Fibroblast of lung (primary cell): ENCODE data around the gene EIF2S3. TPM values are rescaled to one million over a fixed set of nuclear protein-coding genes. Genes with fewer than 3 reads are reported as not detected.

ENCODE experiments used
- DNase-seq, 2 donors: peaks; one replicate each; pipeline versions ENCODE4 v3.0.0 to v3.0.0-alpha.2; 2010; ENCODE audit warnings: low read depth in 2 of 2
- H2AFZ ChIP-seq: 2 replicates; pipeline ENCODE4 v1.5.1; 2012; ENCODE audit warnings: low read length, control low read depth, inconsistent platforms
- H3K27ac ChIP-seq: 2 replicates; pipeline ENCODE4 v1.5.1; 2011; ENCODE audit warnings: low read length, control low read depth; ENCODE audit not compliant: insufficient read depth
- H3K27me3 ChIP-seq: 2 replicates; pipeline ENCODE4 v1.5.1; 2011; ENCODE audit warnings: mild to moderate bottlenecking, low read length; ENCODE audit not compliant: control insufficient read depth, insufficient read depth
- H3K36me3 ChIP-seq: 2 replicates; pipeline ENCODE4 v1.5.1; 2011; ENCODE audit warnings: low read length; ENCODE audit not compliant: control insufficient read depth, insufficient read depth
- H3K4me1 ChIP-seq: 2 replicates; pipeline ENCODE4 v1.5.1; 2011; ENCODE audit warnings: low read length; ENCODE audit not compliant: control insufficient read depth, insufficient read depth; ENCODE audit errors: extremely low read depth
- H3K4me2 ChIP-seq: 2 replicates; pipeline ENCODE4 v1.5.1; 2011; ENCODE audit warnings: low read length, control low read depth; ENCODE audit not compliant: insufficient read depth; ENCODE audit errors: extremely low read depth
- H3K4me3 ChIP-seq, 4 experiments: fragments of 200-600 bp in 1 of 4; sonication (generic) in 1 of 4; replicated peaks in 1 of 4; 2 replicates each; pipeline ENCODE4 v1.5.1; 2011 to 2016; ENCODE audit warnings: low read length in 4 of 4, low read depth in 3 of 4, mild to moderate bottlenecking in 3 of 4, control low read depth in 2 of 4, inconsistent platforms in 1 of 4, mixed read lengths in 1 of 4; ENCODE audit not compliant: insufficient read depth in 1 of 4; ENCODE audit errors: control extremely low read depth in 1 of 4
- H3K79me2 ChIP-seq: 2 replicates; pipeline ENCODE4 v1.5.1; 2012; ENCODE audit warnings: mild to moderate bottlenecking, low read length, inconsistent platforms; ENCODE audit not compliant: control insufficient read depth, insufficient read depth
- H3K9ac ChIP-seq: 2 replicates; pipeline ENCODE4 v1.5.1; 2011; ENCODE audit warnings: mild to moderate bottlenecking, low read length, control low read depth; ENCODE audit not compliant: insufficient read depth
- H3K9me3 ChIP-seq: 2 replicates; pipeline ENCODE4 v1.5.1; 2012; ENCODE audit warnings: low read depth, low read length; ENCODE audit not compliant: control insufficient read depth, insufficient read depth
- H4K20me1 ChIP-seq: 2 replicates; pipeline ENCODE4 v1.5.1; 2011; ENCODE audit warnings: low read length; ENCODE audit not compliant: control insufficient read depth, insufficient read depth; ENCODE audit errors: extremely low read depth
- EZH2 ChIP-seq: IDR thresholded peaks from 2 replicates; pipeline ENCODE4 v1.5.1; 2012; ENCODE audit warnings: low read length, control low read depth, mild to moderate bottlenecking; ENCODE audit errors: missing control alignments
- polyA plus RNA-seq, 2 donors: library from polyadenylated mRNA; depleted of rRNA in 1 of 2; stranded (reverse) in 1 of 2; unstranded in 1 of 2; fragments of >200 nt; gene quantifications; 2 replicates each; pipeline ENCODE4 v1.2.1, GENCODE V29; 2011 to 2012; ENCODE audit warnings: missing spikeins in 1 of 2
- total RNA-seq: library from RNA; depleted of rRNA; stranded (reverse); fragments of >200 nt; gene quantifications from 2 replicates; pipeline ENCODE4 v1.2.1, GENCODE V29; 2014
- TF ChIP-seq, protein P1 (sequence below), 2 donors: IDR thresholded peaks in 1 of 2; conservative IDR thresholded peaks in 1 of 2; 1 replicate in 1 of 2; 2 replicates in 1 of 2; pipeline ENCODE4 v1.5.1; 2011 to 2012; ENCODE audit warnings: low read length in 2 of 2, control low read depth in 1 of 2, inconsistent platforms in 1 of 2, low read depth in 1 of 2, mild to moderate bottlenecking in 1 of 2

The EIF2S3 gene
- total and polyA plus RNA-seq, 2 donors (not counting 1 experiment from before 2014, with no cell fraction given) = 81.2 to 275 TPM

DNA sequence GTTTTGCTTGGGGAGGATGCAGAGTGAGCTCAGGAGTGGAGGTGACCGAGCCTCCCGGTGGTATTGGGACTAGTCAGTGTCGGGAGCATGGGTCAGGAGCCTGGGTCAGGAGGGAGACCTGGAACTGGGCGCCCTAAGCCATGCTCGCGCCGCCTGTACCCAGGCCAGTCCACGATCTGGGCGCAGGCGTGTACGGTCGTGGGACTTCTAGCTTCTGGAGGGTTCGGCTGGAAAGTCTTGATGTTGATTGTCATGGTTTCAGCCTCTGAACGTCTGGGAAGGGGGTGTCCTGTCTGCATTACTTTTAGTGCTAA is 244 bp downstream of the EIF2S3 start:
- H3K9me3 ChIP-seq = no peaks in the 10 kb centered on the region
- H3K4me3 ChIP-seq = no peak overlapping the region
- no peaks in the 10 kb centered on the region for H4K20me1 ChIP-seq
- peaks cover 5% of the 10 kb centered on the region for H3K36me3 ChIP-seq
- peak overlapping the region; percentile 98 for H2AFZ ChIP-seq
- H3K27ac ChIP-seq = peak overlapping the region; percentile 97
- peak overlapping the region; percentile 96 for H3K9ac ChIP-seq
- peaks cover 2% of the 10 kb centered on the region for H3K4me1 ChIP-seq
- peaks cover 13% of the 10 kb centered on the region for H3K79me2 ChIP-seq
- TF ChIP-seq, protein P1, sequence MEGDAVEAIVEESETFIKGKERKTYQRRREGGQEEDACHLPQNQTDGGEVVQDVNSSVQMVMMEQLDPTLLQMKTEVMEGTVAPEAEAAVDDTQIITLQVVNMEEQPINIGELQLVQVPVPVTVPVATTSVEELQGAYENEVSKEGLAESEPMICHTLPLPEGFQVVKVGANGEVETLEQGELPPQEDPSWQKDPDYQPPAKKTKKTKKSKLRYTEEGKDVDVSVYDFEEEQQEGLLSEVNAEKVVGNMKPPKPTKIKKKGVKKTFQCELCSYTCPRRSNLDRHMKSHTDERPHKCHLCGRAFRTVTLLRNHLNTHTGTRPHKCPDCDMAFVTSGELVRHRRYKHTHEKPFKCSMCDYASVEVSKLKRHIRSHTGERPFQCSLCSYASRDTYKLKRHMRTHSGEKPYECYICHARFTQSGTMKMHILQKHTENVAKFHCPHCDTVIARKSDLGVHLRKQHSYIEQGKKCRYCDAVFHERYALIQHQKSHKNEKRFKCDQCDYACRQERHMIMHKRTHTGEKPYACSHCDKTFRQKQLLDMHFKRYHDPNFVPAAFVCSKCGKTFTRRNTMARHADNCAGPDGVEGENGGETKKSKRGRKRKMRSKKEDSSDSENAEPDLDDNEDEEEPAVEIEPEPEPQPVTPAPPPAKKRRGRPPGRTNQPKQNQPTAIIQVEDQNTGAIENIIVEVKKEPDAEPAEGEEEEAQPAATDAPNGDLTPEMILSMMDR (conservative IDR thresholded peaks at IDR 0.05 in 1 of 2, IDR thresholded peaks at IDR 0.05 in 1 of 2; ENCODE audit: low read depth in 1 of 2, low read length in 2 of 2) = no peak
- no peak for TF ChIP-seq EZH2
- H3K4me2 ChIP-seq = no peak overlapping the region
- no peaks in the 10 kb centered on the region for H3K27me3 ChIP-seq
- peak in 1 of 2 donors; percentile 2 for DNase-seq

DNA sequence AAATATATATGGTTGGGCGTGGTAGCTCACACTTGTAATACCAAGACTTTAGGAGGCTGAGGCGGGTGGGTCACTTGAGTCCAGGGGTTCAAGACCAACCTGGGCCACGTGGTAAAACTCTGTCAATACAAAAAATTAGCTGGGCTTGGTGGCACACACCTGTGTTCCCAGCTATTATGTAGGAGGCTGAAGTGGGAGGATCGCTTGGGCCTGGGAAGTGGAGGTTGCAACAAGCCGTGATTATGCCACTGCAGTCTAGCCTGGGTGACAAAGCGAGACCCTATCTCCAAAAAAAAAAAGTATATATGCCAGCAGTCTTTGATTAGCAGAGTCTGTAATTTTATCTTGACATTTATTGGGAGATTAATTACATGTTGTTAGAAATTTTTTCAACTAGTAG is 8.7 kb downstream of the EIF2S3 start:
- Histone ChIP-seq H3K4me1 (no peaks in the 10 kb centered on the region), H3K36me3 (peaks cover 3% of the 10 kb centered on the region), H4K20me1 (peaks cover 4% of the 10 kb centered on the region), H2AFZ (no peak overlapping the region), H3K4me2 (no peak overlapping the region), H3K9ac (no peak overlapping the region), H3K4me3 (no peak overlapping the region), H3K9me3 (no peaks in the 10 kb centered on the region), H3K79me2 (peaks cover 3% of the 10 kb centered on the region), H3K27me3 (no peaks in the 10 kb centered on the region), H3K27ac (no peak overlapping the region)
- no peak for DNase-seq
- TF ChIP-seq EZH2 = no peak
- TF ChIP-seq, protein P1 (conservative IDR thresholded peaks at IDR 0.05 in 1 of 2, IDR thresholded peaks at IDR 0.05 in 1 of 2; ENCODE audit: low read depth in 1 of 2, low read length in 2 of 2) = no peak

DNA sequence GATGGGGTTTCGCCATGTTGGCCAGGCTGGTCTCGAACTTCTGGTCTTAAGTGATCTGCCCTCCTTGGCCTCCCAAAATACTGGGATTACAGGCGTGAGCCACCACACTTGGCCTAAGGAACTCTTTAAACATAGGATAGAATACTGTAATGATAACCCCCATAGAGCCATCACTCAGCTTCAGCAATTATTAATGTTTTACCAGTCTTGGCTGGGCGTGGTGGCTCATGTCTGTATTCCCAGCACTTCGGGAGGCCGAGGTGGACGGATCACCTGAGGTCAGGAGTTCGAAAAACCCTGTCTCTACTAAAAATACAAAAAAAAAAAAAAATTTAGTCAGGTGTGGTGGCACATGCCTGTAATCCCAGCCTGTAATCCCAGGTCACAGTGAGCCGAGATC is 15.1 kb downstream of the EIF2S3 start:
- H3K27me3 ChIP-seq = no peaks in the 10 kb centered on the region
- TF ChIP-seq, protein P1 (conservative IDR thresholded peaks at IDR 0.05 in 1 of 2, IDR thresholded peaks at IDR 0.05 in 1 of 2; ENCODE audit: low read depth in 1 of 2, low read length in 2 of 2) = no peak
- no peak for TF ChIP-seq EZH2
- no peak overlapping the region for H3K27ac ChIP-seq
- DNase-seq = no peak
- H3K4me3 ChIP-seq = no peak overlapping the region
- H2AFZ ChIP-seq = no peak overlapping the region
- no peaks in the 10 kb centered on the region for H4K20me1 ChIP-seq
- H3K36me3 ChIP-seq = peaks cover 5% of the 10 kb centered on the region
- no peak overlapping the region for H3K4me2 ChIP-seq
- H3K9me3 ChIP-seq = no peaks in the 10 kb centered on the region
- H3K9ac ChIP-seq = no peak overlapping the region
- H3K4me1 ChIP-seq = no peaks in the 10 kb centered on the region
- H3K79me2 ChIP-seq = no peaks in the 10 kb centered on the region
